NAMALWA (cell line): ENCODE data around the gene PRKAR2A.
"Not testable (repeated sequence)": the region's sequence is repeated elsewhere in the genome, so short reads cannot be mapped to it uniquely, and the experiment has no call there.

Experiments used
- DNase-seq: peaks from one replicate; pipeline ENCODE4 v3.0.0-alpha.2; 2015; ENCODE audit warnings: low spot score

Gene PRKAR2A

DNA sequence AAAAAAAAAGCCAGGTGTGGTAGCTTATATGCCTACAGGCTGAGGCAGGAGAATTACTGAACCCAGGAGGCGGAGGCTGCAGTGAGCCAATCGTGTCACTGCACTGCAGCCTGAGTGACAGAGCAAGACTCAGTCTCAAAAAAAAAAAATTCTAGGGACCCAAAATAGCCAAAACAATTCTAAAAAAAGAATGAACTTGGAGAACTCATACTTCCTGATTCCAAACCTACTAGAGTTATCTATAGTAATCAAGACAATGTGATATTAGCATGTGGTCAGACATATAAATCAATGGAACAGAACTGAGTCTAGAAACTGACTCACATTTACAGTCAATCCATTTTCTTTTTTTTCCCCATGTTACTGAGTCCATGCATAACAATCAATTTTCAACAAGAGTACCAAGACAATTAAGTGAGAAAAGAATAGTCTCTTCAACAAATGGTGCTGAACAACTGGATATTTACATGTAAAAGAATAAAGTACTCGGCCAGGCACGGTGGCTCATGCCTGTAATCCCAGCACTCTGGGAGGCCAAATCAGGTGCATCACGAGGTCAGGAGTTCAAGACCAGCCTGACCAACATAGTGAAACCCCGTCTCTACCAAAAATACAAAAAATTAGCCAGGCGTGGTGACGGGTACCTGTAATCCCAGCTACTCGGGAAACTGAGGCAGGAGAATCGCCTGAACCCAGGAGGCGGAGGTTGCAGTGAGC, 11.9 kb downstream of the PRKAR2A start:
- no peak for DNase-seq

DNA sequence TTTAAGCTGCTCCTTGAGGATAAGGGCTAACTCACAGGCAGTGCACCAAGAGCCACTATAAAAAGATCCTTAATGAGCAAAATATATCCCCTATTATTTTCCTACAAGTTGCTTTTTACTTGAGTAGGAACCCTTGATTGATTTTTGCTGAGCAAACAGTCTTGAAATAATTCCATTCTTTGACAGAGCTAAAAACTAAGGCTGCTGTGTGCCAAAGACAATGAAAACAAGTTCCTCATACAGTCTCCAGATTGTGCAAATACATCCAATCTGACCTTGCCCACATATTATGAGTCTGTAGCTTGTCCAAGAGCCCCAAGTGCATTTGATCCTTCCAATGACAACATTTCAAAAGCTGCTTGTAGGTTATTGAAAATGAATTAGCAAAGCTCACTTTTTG, 15.0 kb downstream of the PRKAR2A start:
- DNase-seq = no peak

DNA sequence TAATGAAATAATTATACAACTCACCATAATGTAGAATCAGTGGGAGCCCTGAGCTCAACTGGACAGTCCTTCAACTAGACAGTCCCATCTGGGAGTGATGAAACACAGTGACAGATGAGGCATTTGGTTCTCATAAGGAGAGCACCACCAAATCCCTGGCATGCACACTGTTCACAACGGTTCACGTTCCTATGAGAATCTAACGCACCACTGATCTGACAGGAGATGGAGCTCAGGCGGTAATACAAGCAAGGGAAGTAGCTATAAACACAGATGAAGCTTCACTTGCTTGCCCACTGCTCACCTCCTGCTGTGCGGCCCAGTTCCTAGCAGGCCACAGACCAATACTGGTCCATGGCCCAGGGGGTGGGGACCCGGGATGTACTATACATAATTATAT, 17.0 kb downstream of the PRKAR2A start:
- DNase-seq = no peak

DNA sequence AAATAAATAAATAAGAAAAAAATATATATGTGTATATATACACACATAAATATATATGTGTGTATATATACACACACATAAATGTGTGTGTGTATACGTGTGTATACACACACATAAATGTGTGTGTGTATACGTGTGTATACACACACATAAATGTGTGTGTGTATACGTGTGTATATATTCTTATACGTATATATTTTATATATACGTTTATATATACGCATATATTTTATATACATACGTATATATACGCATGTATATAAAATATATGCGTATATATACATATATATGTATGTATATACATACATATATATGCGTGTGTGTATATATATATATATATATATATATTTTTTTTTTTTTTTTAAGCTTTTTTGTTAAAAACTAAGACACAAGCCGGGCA, 18.1 kb downstream of the PRKAR2A start:
- not testable (repeated sequence) for DNase-seq

DNA sequence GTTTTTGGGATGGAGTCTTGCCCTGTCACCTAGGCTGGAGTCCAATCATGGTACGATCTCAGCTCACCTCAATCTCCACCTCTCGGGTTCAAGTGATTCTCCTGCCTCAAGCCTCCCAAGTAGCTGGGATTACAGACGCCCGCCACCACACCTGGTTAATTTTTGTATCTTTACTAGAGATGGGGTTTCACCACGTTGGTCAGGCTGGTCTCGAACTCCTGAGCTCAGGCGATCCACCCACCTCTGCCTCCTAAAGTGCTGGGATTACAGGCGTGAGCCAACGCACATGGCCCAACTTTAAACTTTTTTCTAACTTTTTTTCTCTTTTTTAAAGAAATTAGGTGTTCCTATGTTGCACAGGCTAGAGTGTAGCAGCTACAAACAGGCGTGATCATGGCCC, 19.8 kb downstream of the PRKAR2A start:
- DNase-seq = not testable (repeated sequence)

DNA sequence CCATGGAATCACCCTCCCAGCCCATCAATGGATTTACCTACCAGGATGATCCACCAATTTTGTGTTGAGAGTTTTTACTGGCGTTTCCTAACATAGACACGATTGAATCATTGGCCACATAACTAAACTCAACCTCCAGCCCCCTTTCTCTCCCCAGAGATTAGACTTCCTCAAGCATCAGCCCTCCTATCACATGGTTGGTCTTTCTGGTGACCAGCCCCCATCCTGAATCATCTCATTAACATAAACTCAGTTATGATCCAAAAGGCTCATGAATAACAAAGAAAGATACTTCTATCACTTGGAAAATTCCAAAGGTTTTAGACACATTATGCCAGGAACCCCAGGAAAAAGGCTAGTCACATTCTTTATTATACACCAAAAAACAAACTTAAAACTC, 21.2 kb downstream of the PRKAR2A start:
- DNase-seq = no peak

DNA sequence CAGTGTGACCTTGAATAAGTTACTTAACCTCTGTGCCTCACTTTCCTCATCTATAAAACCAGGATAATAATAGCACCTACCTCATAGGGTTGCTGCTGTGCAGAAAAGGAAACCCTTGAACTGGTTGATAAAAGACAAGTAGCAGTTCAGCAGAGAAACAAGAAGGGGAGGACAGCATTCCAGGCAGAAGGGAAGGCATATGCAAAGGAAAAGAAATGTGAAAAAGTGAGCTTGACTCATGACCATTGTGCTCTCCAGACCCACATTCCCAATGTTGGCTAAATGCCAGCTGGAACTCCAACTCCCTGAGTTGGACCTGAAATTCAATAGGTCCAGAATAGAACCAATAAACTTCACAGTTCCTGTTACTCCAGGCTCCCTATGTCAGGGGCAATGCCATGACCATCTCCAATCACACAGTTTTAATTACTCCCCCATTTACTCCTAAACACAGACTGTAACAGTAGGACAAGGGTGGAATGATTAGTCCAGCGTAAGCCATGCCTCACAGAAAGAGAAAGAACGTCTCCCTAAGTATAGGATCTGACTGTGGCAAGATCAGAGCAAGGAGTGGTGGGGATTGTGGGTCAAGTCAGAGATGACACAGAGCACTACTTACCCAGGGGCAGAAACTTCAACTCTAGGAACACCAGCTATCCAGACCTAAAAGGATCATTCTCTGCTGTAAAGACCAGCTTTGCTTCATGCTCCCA, 26.9 kb downstream of the PRKAR2A start:
- no peak for DNase-seq

DNA sequence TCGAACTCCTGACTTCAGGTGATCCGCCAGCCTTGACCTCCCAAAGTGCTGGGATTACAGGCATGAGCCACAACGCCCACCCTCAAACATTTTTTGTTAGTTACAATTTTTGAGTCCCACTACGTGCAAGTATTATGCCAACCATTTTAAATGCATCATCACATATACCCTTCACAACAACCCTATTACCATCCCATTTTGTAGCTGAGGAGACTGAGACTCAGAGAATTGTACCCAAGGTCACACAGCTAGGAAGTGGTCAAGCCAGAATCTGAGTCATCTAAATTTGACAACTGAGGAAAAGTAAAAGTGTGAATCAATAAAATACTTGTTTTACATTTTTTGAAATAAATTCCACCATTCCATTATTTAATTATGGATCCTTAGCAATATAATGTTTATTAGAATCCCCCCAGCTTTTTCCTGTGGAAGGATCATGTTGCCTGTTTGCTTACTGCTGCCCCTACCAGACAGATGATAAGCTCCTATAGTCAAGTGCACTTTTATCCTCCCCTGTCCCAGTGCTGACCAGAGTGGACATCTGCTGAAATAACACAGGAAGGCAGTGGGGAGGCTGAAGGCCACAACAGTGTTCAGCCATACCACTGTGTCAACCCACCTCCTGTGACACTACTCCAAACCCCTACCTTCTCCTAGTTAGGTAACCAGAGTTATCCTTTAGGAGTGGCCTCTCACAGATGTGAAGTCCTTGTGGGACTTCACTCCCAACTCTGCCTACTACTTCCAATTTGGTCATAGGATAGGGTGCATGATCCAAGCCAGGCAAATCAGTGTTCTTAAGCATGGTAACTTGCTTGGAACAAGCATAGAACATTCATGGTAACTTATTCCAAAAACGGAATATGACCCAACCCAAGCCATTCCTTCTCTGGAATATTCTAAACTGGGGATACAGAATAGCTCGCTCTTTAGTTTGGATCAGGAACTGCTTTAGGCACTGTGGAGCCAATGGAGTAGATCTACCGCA, 28.1 kb downstream of the PRKAR2A start:
- DNase-seq = no peak

DNA sequence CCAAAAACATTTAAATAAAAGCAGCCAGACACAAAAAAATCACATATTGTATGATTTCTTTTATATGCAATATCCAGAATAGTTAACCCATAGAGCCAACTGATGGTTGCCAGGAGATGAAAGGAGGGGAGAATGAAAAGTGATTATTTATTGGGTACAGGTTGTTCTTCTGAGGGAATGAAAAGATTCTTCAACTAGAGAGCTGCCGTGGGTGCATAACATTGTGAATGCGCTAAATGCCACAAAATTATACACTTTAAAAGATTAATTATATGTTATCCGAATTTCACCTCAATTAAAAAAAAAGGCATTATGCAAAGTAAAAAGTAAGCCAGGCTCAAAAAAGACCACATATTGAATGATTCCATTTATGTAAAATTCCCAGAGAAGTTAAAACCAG, 36.1 kb downstream of the PRKAR2A start:
- DNase-seq = no peak

DNA sequence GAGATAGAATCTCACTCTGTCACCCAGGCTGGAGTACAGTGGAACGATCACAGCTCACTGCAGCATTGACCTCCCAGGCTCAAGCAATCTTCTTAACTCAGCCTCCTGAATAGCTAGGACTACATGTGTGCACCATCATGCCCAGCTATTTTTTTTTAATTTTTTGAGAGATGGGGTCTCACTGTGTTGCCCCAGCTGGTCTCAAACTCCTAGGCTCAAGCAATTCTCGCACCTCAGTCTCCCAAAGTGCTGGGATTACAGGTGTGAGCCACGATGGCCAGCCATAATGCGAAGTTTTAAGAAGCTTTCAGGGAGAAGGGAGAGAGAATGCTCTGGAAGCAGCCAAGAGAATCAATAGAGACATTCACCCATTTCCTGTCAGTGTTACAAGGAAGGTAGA, 42.7 kb downstream of the PRKAR2A start:
- no peak for DNase-seq

DNA sequence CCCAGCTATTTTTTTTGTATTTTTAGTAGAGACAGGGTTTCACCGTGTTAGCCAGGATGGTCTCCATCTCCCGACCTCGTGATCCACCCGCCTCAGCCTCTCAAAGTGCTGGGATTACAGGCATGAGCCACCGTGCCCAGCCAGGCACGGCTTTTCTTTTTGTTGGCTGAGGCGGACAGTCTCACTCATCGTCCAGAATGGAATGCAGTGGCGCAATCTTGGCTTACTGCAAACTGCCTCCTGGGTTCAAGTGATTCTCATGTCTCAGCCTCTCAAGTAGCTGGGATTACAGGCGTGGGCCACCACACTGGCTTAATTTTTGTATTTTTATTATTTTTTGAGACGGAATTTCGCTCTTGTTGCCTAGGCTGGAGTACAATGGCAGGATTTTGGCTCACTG, 46.8 kb downstream of the PRKAR2A start:
- not testable (repeated sequence) for DNase-seq

DNA sequence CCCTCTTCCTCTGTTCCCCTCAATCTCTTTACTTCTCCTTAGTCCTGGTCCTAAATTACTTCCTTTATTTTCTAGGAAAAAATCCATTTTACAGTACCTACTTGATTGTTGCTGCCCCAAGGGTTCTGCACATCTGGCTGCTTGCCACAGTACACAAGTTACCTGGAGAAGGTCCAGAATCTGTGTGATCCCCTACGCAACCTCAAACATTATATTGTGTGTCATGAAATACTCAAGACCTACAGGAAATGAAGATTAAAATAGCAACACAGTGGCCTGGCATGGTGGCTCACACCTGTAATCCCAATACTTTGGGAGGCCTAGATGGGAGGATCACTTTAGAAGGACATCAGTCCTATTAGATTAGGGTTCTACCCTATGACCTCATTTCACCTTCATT, 48.7 kb downstream of the PRKAR2A start:
- no peak for DNase-seq

DNA sequence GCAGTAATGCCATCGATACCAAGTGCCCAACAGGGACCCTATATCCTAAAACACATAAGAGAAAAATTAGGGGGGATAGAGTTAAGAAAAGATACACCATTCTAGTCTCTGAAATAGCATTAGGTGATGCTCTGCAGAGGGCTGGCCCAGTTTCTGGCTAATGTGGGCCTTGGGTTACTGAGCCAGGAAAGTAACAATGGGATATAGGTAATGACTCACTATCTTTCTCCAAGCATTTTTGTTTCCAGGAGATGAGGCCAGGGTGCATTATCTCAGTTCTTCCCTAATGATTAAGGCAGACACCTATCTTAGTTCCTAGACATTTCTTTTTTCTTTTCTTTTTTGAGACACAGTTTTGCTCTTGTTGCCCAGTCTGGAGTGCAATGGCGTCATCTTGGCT, 50.0 kb downstream of the PRKAR2A start:
- DNase-seq = no peak

DNA sequence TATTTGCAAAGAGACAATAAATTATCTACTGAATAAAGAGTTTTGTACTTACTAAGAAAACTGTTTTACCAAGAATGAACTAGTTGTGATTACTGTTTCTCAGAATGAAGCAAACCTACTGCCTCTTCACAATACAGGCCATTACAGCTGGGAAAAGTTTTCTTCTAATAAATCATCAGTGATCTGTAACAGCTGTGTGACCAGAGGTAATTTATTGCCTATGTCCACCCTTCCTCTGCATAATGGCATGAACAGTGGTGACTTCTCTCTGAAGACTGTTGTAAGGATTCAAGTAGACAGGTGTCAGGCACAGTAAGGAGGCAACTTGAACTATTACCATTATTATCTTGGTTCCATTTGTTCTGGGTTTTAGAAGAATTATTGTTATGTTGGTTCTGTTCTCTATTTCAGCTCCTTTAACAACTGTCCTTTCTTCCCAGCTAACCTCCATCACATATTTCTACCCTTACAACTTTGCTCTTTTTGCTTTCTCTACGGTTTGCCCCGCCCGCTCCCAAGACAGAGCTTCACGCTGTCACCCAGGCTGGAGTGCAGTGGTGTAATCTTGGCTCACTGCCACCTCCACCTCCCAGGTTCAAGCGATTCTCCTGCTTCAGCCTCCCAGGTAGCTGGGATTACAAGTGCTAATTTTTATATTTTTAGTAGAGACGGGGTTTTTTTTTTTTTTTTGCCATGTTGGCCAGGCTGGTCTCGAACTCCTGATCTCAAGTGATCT, 51.5 kb downstream of the PRKAR2A start:
- no peak for DNase-seq

DNA sequence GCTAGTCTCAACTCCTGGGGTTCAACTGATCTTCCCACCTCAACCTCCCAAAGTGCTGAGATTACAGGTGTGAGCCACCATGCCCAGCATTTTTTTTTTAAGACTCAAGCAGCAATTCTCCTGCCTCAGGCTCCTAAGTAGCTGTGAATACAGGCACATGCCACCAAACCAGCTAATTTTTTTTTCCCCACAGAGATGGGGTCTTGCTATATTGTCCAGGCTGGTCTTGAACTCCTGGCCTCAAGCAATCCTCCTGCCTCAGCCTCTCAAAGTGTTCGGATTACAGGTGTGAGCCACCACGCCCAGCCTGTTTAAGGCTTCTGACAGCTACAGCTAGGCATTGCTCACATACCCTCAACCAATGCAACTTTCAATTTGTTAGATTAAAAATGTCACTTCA, 54.2 kb downstream of the PRKAR2A start:
- DNase-seq = not testable (repeated sequence)

DNA sequence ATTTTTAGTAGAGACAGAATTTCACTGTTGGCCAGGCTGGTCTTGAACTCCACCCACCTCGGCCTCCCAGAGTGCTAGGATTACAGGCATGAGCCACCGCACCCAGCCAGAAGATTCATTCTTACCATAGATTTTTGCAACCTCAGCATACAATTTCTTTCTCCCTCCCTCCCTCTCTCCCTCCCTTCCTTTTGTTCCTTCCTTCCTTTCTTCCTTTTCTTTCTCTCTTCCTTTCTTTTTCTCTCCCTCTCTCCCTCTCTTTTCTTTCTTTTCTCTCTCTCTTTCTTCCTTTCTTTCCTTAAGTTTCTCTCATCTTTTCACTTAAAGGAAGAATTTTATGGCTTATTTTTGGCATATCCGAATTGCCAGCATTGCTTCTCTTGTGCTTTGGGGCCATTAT, 58.0 kb downstream of the PRKAR2A start:
- DNase-seq = no peak

DNA sequence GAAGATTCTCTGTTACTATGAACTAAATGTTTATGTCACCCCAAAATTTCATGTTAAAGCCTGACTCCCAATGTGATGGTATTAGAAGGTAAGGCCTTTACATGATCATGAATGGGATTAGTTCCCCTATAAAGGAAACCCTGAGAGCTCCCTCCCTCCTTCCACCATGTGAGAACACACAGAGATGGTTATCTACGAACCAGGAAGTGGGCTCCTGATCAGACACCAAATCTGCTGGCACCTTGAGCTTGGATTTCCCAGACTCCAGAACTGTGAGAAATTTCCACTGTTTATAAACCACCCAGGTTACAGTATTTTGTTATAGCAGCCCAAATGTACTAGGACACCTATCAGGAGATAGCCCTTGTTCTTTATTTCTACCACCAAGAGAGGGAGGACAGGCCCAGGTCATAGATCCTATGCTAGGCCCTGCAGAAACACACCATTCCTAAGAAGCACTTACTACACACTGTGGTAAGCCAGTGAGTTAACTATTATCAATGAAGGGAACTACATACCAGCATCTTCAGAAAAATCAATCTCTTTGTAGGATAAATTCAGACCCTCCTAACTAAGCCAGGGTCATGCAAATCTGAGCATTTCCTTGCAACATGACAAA, 59.0 kb downstream of the PRKAR2A start:
- no peak for DNase-seq

DNA sequence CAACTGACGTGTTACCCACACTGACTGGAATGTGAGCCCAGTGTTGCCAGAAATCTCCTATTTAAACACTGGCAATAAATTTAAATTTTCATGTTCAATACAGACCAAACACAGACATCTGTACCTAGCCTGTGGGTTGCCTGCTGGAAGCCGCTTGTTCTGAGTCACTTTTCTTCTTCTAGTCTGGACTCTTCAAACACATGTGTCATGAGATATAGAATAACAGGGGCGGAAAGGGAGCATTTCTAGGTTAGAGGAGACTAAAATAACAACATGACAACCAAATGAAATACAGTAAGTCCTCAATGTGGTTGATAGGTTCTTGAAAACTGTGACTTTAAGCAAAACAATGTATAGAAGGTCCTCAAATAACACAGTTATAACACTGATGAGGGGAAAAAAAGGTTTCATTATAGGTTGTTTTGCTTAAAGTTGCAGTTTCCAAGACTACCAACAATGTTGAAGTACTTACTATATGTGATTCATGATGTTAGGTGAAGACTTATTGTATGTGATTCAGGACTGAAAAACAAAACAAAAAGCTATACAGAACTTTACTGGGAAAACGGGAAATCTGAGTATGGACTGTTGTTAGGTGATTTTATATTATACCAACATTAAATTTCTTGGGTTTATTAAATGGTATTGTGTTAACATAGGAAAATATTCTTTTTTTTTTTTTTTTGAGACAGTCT, 63.1 kb downstream of the PRKAR2A start:
- DNase-seq = no peak

DNA sequence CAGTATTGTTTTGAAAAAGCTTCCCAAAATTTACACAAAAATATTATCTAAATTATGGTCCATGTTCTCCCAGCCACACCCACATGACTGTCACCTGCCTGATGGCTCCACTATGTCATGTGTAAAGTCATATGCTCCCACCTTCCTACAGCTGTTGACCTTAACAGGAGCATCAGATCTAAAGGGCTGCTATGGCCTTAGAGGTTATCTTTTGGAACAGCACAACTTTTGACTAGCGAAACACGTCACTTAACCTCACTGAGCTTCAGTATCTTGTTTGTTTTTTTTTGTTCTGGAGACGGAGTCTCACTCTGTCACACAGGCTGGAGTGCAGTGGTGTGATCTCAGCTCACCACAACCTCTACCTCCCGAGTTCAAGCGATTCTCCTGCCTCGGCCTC, 64.4 kb downstream of the PRKAR2A start:
- no peak for DNase-seq

DNA sequence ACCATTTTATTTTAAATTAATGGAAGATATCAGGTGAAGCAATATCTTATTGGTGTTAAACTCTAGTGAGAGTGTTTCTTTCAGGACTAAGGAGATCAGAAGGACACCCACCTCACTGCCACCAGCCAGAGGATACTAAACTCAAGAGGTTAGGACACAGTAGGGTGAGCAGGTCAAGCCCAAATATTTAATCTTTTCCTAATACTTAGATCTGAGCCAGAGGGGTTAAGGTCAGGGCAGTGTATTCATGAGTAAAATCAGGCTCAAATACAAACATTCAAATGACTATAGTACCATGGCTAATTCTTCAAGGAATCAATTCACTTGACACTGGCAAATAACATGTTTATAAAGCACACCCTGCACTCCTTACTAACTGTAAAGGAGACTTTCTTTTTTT, 65.6 kb downstream of the PRKAR2A start:
- DNase-seq = no peak

DNA sequence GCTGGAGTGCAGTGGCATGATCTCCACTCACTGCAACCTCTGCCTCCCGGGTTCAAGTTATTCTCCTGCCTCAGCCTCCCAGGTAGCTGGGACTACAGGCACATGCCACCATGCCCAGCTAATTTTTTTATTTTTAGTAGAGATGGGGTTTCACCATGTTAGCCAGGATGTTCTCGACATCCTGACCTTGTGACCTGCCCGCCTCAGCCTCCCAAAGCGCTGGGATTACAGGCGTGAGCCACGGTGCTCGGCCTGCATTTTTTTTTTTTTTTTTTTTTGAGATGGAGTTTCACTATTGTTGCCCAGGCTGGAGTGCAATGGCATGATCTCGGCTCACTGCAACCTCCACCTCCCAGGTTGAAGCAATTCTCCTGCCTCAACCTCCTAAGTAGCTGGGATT, 69.1 kb downstream of the PRKAR2A start:
- not testable (repeated sequence) for DNase-seq
